Esophagus squamous epithelium (tissue), 4 donors: ENCODE data around the gene ST8SIA2.

ENCODE experiments used
- CTCF ChIP-seq, 6 experiments: fragments of 450-650 bp in 4 of 6; fragments of 200-600 bp in 2 of 6; sonication (generic) in 2 of 6; IDR thresholded peaks; one replicate each; pipeline ENCODE4 v1.5.1; 2016 to 2019; ENCODE audit warnings: antibody characterized with exemption in 6 of 6, mild to moderate bottlenecking in 4 of 6, moderate library complexity in 4 of 6
- POLR2A ChIP-seq, 4 donors: fragments of 450-650 bp; IDR thresholded peaks; one replicate each; pipeline ENCODE4 v1.6.1; 2017; ENCODE audit warnings: antibody characterized with exemption in 4 of 4, mild to moderate bottlenecking in 4 of 4, moderate library complexity in 3 of 4

GRCh38 chr15:92416557-92416956 is 22.9 kb downstream of the ST8SIA2 start:
- no peak for TF ChIP-seq POLR2A (IDR thresholded peaks at IDR 0.05)
- TF ChIP-seq CTCF (IDR thresholded peaks at IDR 0.05), result no peak
